ENCODE data around the gene CD58. TPM values are rescaled to one million over a fixed set of nuclear protein-coding genes. Genes with fewer than 3 reads are reported as not detected.

Gene CD58
- total RNA-seq, 1 experiment from 2014 or later = 8.2 TPM

DNA sequence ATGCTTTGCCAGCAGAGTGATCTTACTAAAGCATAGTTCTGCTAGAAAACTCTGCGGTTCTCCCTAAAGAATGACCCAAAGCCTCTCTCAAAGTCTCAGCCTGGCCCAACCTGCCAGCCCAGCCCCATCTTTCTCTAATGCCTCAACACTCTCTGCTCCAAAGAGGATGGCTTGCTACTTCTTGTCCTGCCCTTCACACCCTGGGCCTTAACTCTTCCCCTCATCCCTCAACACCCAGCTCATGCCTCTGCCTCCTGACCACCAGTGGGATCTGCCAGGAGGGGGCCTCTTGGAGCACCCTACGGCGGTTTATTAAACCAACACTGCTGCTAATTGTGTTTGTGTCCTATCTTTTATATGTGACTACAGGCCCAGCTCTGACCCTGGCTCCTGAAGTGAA, 52.4 kb downstream of the CD58 start:
- no peak for TF ChIP-seq EZH2 (IDR thresholded peaks at IDR 0.05; ENCODE audit: borderline replicate concordance, low read depth, low read length, poor library complexity, severe bottlenecking)
- TF ChIP-seq, protein P1, sequence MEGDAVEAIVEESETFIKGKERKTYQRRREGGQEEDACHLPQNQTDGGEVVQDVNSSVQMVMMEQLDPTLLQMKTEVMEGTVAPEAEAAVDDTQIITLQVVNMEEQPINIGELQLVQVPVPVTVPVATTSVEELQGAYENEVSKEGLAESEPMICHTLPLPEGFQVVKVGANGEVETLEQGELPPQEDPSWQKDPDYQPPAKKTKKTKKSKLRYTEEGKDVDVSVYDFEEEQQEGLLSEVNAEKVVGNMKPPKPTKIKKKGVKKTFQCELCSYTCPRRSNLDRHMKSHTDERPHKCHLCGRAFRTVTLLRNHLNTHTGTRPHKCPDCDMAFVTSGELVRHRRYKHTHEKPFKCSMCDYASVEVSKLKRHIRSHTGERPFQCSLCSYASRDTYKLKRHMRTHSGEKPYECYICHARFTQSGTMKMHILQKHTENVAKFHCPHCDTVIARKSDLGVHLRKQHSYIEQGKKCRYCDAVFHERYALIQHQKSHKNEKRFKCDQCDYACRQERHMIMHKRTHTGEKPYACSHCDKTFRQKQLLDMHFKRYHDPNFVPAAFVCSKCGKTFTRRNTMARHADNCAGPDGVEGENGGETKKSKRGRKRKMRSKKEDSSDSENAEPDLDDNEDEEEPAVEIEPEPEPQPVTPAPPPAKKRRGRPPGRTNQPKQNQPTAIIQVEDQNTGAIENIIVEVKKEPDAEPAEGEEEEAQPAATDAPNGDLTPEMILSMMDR (conservative IDR thresholded peaks at IDR 0.05; ENCODE audit: low read depth, low read length) = no peak
- Histone ChIP-seq H3K4me3 (ENCODE audit: low read depth, low read length, poor library complexity, severe bottlenecking) (no peak overlapping the region), H3K27me3 (replicated peaks; ENCODE audit: insufficient read depth, low read depth, low read length, poor library complexity) (no peaks in the 10 kb centered on the region), H3K9me3 (ENCODE audit: low read depth, low read length, poor library complexity, severe bottlenecking) (no peaks in the 10 kb centered on the region), H3K36me3 (ENCODE audit: insufficient read depth, low read length, poor library complexity, severe bottlenecking) (no peaks in the 10 kb centered on the region), H3K27ac (ENCODE audit: low read depth, low read length, poor library complexity, severe bottlenecking) (no peak overlapping the region), H3K4me1 (ENCODE audit: insufficient read depth, low read length, poor library complexity, severe bottlenecking) (no peaks in the 10 kb centered on the region)
- intact Hi-C loops (cut with micrococcal nuclease; ENCODE audit: unreplicated experiment) = no loop called here
- BruUV-seq (replicated peaks) = no TSS peak
- CTCF ChIA-PET = no interaction called here
- no peak for DNase-seq (ENCODE audit: low spot score)
- POLR2A ChIA-PET (ENCODE audit: low non-redundant PET) = no interaction called here

DNA sequence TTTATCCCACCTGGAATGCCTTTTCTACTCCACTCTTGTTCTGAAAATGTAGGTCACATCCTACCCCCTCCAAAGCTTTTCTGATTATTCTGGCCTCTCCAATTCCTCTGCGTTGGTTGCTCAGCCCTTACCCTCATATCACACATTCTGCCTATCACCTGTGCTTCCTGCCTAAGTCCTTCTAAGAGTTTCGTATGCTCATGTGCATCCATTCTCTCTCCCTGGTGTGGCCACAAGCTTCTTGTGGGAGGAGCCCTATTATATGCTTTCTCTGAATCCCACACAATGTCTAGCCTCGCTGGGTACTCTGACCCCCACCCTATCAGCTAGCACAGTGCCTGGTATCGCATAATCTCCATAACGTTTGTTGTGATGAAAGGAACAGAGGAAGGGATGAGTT, 54.2 kb downstream of the CD58 start:
- CTCF ChIA-PET = no interaction called here
- Histone ChIP-seq H3K4me1 (ENCODE audit: insufficient read depth, low read length, poor library complexity, severe bottlenecking) (no peaks in the 10 kb centered on the region), H3K9me3 (ENCODE audit: low read depth, low read length, poor library complexity, severe bottlenecking) (no peaks in the 10 kb centered on the region), H3K27ac (ENCODE audit: low read depth, low read length, poor library complexity, severe bottlenecking) (no peak overlapping the region), H3K27me3 (replicated peaks; ENCODE audit: insufficient read depth, low read depth, low read length, poor library complexity) (no peaks in the 10 kb centered on the region), H3K4me3 (ENCODE audit: low read depth, low read length, poor library complexity, severe bottlenecking) (no peak overlapping the region), H3K36me3 (ENCODE audit: insufficient read depth, low read length, poor library complexity, severe bottlenecking) (no peaks in the 10 kb centered on the region)
- DNase-seq (ENCODE audit: low spot score) = no peak
- no peak for TF ChIP-seq EZH2 (IDR thresholded peaks at IDR 0.05; ENCODE audit: borderline replicate concordance, low read depth, low read length, poor library complexity, severe bottlenecking)
- TF ChIP-seq, protein P1 (conservative IDR thresholded peaks at IDR 0.05; ENCODE audit: low read depth, low read length) = no peak
- POLR2A ChIA-PET (ENCODE audit: low non-redundant PET) = no interaction called here
- intact Hi-C loops (cut with micrococcal nuclease; ENCODE audit: unreplicated experiment) = no loop called here
- no TSS peak for BruUV-seq (replicated peaks)

DNA sequence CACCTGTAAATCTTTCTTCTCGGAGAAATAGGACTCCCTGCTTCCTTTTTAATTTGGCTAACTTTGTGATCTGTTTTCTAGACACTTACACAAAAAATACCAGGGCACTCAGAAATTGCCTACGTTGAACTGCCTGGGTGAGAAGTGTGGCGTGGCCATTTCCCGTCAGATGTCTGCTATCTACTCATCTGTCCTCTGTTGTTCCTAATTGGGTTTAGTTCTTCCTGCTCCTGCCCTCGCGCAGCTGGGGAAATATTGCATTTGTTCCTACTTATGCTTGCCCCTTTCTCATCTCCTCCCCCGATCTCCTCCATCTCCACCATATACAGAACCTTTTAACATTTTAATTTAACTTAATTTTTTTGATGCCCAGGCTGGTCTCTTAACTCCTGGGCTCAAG, 55.1 kb downstream of the CD58 start:
- DNase-seq (ENCODE audit: low spot score) = no peak
- Histone ChIP-seq H3K27me3 (replicated peaks; ENCODE audit: insufficient read depth, low read depth, low read length, poor library complexity) (no peaks in the 10 kb centered on the region), H3K4me1 (ENCODE audit: insufficient read depth, low read length, poor library complexity, severe bottlenecking) (no peaks in the 10 kb centered on the region), H3K36me3 (ENCODE audit: insufficient read depth, low read length, poor library complexity, severe bottlenecking) (no peaks in the 10 kb centered on the region), H3K4me3 (ENCODE audit: low read depth, low read length, poor library complexity, severe bottlenecking) (no peak overlapping the region), H3K27ac (ENCODE audit: low read depth, low read length, poor library complexity, severe bottlenecking) (no peak overlapping the region), H3K9me3 (ENCODE audit: low read depth, low read length, poor library complexity, severe bottlenecking) (no peaks in the 10 kb centered on the region)
- intact Hi-C loops (cut with micrococcal nuclease; ENCODE audit: unreplicated experiment) = no loop called here
- no peak for TF ChIP-seq EZH2 (IDR thresholded peaks at IDR 0.05; ENCODE audit: borderline replicate concordance, low read depth, low read length, poor library complexity, severe bottlenecking)
- TF ChIP-seq, protein P1 (conservative IDR thresholded peaks at IDR 0.05; ENCODE audit: low read depth, low read length) = no peak
- POLR2A ChIA-PET (ENCODE audit: low non-redundant PET) = no interaction called here
- no TSS peak for BruUV-seq (replicated peaks)
- CTCF ChIA-PET = no interaction called here

All from A673 (cell line).